GM12878 (cell line): ENCODE data around the gene GYPC. TPM values are rescaled to one million over a fixed set of nuclear protein-coding genes. Genes with fewer than 3 reads are reported as not detected.

Experiments used
- ATAC-seq: fragments of 200-7000 bp; cut with Tn5 transposase; 3 replicates; pipeline ENCODE4 v1.9.1; 2020; ENCODE audit warnings: mild to moderate bottlenecking, moderate library complexity
- BruUV-seq: library from RNA; stranded (reverse); fragments of 400-500 nt; replicated peaks from 2 replicates; lab custom pipeline; 2021; lab: Mats Ljungman, UMichigan
- CTCF ChIA-PET: fragments of 300-600 bp; sonication (Branson Sonifier 250); formaldehyde crosslinking; extraction: SDS; loops from one replicate; lab custom pipeline; 2021; ENCODE audit warnings: inconsistent platforms; lab: Yijun Ruan, JAX
- POLR2A ChIA-PET: fragments of 350-600 bp; formaldehyde crosslinking; extraction: SDS; loops from one replicate; lab custom pipeline; 2021; ENCODE audit warnings: inconsistent platforms; lab: Charles Lee
- RAD21 ChIA-PET: fragments of 300-600 bp; sonication (Branson Sonifier 250); formaldehyde crosslinking; loops from one replicate; lab custom pipeline; 2023; ENCODE audit warnings: antibody characterized with exemption; ENCODE audit not compliant: unreplicated experiment; lab: Charles Lee
- SMC1A ChIA-PET: fragments of 300-600 bp; sonication (Branson Sonifier 250); formaldehyde crosslinking; loops from one replicate; lab custom pipeline; 2023; ENCODE audit not compliant: unreplicated experiment, uncharacterized antibody; lab: Charles Lee
- DNase-seq: peaks from one replicate; pipeline ENCODE4 v3.0.0-alpha.2; 2011; ENCODE audit warnings: low read depth, low spot score
- FAIRE-seq: peaks from 3 replicates; lab custom pipeline; 2011; peaks lifted over from hg19 to GRCh38; lab: Jason Lieb, UNC
- H2AFZ ChIP-seq: 2 replicates; pipeline ENCODE4 v1.6.0; 2011; ENCODE audit warnings: low read depth, low read length, control low read depth; ENCODE audit not compliant: control insufficient read depth
- H3K27ac ChIP-seq: 2 replicates; pipeline ENCODE4 v1.5.1; 2011; ENCODE audit warnings: control low read depth; ENCODE audit not compliant: control insufficient read depth, insufficient read depth
- H3K27me3 ChIP-seq, 2 experiments: replicated peaks in 1 of 2; 2 replicates each; pipeline versions ENCODE4 v1.6.0 to v1.6.1; 2011; ENCODE audit warnings: low read length in 1 of 2; ENCODE audit not compliant: control insufficient read depth in 2 of 2, insufficient read depth in 2 of 2
- H3K36me3 ChIP-seq, 2 experiments: 2 replicates each; pipeline ENCODE4 v1.5.1; 2011; ENCODE audit warnings: low read length in 1 of 2; ENCODE audit not compliant: control insufficient read depth in 2 of 2, insufficient read depth in 2 of 2
- H3K4me1 ChIP-seq: 2 replicates; pipeline ENCODE4 v1.6.1; 2011; ENCODE audit warnings: mild to moderate bottlenecking, low read length, moderate library complexity, mixed read lengths; ENCODE audit not compliant: control insufficient read depth, insufficient read depth
- H3K4me2 ChIP-seq: 2 replicates; pipeline ENCODE4 v1.6.0; 2011; ENCODE audit warnings: control low read depth; ENCODE audit not compliant: control insufficient read depth, insufficient read depth
- H3K4me3 ChIP-seq: fragments of 200-600 bp; sonication (generic); 2 replicates; pipeline ENCODE4 v1.5.1; 2016
- H3K79me2 ChIP-seq: 2 replicates; pipeline ENCODE4 v1.6.0; 2011; ENCODE audit warnings: low read length; ENCODE audit not compliant: control insufficient read depth, insufficient read depth
- H3K9ac ChIP-seq: 2 replicates; pipeline ENCODE4 v1.8.0; 2011; ENCODE audit warnings: low read length, control low read depth, mixed read lengths; ENCODE audit not compliant: control insufficient read depth, insufficient read depth
- H3K9me3 ChIP-seq: replicated peaks from 3 replicates; pipeline ENCODE4 v1.5.1; 2011; ENCODE audit warnings: mild to moderate bottlenecking, low read length; ENCODE audit not compliant: control insufficient read depth, insufficient read depth
- H4K20me1 ChIP-seq: 2 replicates; pipeline ENCODE4 v1.6.0; 2011; ENCODE audit not compliant: control insufficient read depth, insufficient read depth
- ATF7 ChIP-seq: fragments of 450-650 bp; IDR thresholded peaks from 2 replicates; pipeline ENCODE4 v1.6.1; 2016; ENCODE audit warnings: low read depth, mild to moderate bottlenecking
- CBX3 ChIP-seq: fragments of 200-600 bp; sonication (generic); IDR thresholded peaks from 2 replicates; pipeline ENCODE4 v1.6.1; 2016; ENCODE audit warnings: low read depth, borderline replicate concordance
- CEBPB ChIP-seq, 2 experiments: fragments of 150-350 bp in 1 of 2; IDR thresholded peaks; 2 replicates each; pipeline ENCODE4 v1.6.1; 2012 to 2014; ENCODE audit warnings: low read depth in 2 of 2, low read length in 2 of 2, borderline replicate concordance in 1 of 2, inconsistent platforms in 1 of 2
- CREM ChIP-seq: IDR thresholded peaks from 2 replicates; pipeline ENCODE4 v1.6.1; 2014; ENCODE audit warnings: antibody characterized with exemption, low read depth
- E4F1 ChIP-seq: fragments of 450-650 bp; IDR thresholded peaks from 2 replicates; pipeline ENCODE4 v1.6.1; 2018; ENCODE audit warnings: borderline replicate concordance, mild to moderate bottlenecking; ENCODE audit not compliant: partially characterized antibody
- EP300 ChIP-seq, 2 experiments: fragments of 150-350 bp in 1 of 2; IDR thresholded peaks; 2 replicates each; pipeline ENCODE4 v1.6.1; 2011 to 2012; ENCODE audit warnings: low read depth in 2 of 2, low read length in 2 of 2, borderline replicate concordance in 1 of 2, improper control_type of control experiment in 1 of 2, inconsistent platforms in 1 of 2; ENCODE audit not compliant: control insufficient read depth in 1 of 2
- FOXM1 ChIP-seq: IDR thresholded peaks from 2 replicates; pipeline ENCODE4 v1.6.1; 2012; ENCODE audit warnings: low read depth, mild to moderate bottlenecking, inconsistent platforms, low read length, moderate library complexity
- IRF4 ChIP-seq: IDR thresholded peaks from 2 replicates; pipeline ENCODE4 v1.6.1; 2011; ENCODE audit warnings: low read depth, low read length
- POLR2AphosphoS5 ChIP-seq: IDR thresholded peaks from 2 replicates; pipeline ENCODE4 v1.6.1; 2011; ENCODE audit warnings: mild to moderate bottlenecking, low read length, inconsistent platforms
- RB1 ChIP-seq: fragments of 450-650 bp; formaldehyde crosslinking; IDR thresholded peaks from 2 replicates; pipeline ENCODE4 v1.6.1; 2017; ENCODE audit warnings: mild to moderate bottlenecking, borderline replicate concordance
- SMAD5 ChIP-seq: IDR thresholded peaks from 2 replicates; pipeline ENCODE4 v1.6.1; 2016; ENCODE audit warnings: antibody characterized with exemption, low read depth
- SMARCA5 ChIP-seq: fragments of 450-650 bp; IDR thresholded peaks from 2 replicates; pipeline ENCODE4 v1.6.1; 2017; ENCODE audit warnings: mild to moderate bottlenecking
- SMC3 ChIP-seq: IDR thresholded peaks from 2 replicates; pipeline ENCODE4 v1.6.1; 2011; ENCODE audit warnings: low read length, improper control_type of control experiment, borderline replicate concordance
- SP1 ChIP-seq: IDR thresholded peaks from one replicate; pipeline ENCODE4 v1.6.1; 2011; ENCODE audit warnings: low read depth, low read length
- SPI1 ChIP-seq: IDR thresholded peaks from 2 replicates; pipeline ENCODE4 v1.6.1; 2011; ENCODE audit warnings: low read depth, mild to moderate bottlenecking, low read length, moderate library complexity, borderline replicate concordance; ENCODE audit not compliant: insufficient read depth
- USF2 ChIP-seq: IDR thresholded peaks from 2 replicates; pipeline ENCODE4 v1.6.1; 2011; ENCODE audit warnings: low read depth, low read length, improper control_type of control experiment, borderline replicate concordance
- ZNF217 ChIP-seq: fragments of 450-650 bp; IDR thresholded peaks from 2 replicates; pipeline ENCODE4 v1.6.1; 2017; ENCODE audit warnings: antibody characterized with exemption, mild to moderate bottlenecking
- ZNF384 ChIP-seq: IDR thresholded peaks from 2 replicates; pipeline ENCODE4 v1.6.1; 2012; ENCODE audit warnings: low read depth, mild to moderate bottlenecking, low read length, improper control_type of control experiment, borderline replicate concordance
- ZSCAN29 ChIP-seq: fragments of 450-650 bp; IDR thresholded peaks from 2 replicates; pipeline ENCODE4 v1.6.1; 2017; ENCODE audit warnings: mild to moderate bottlenecking, moderate library complexity
- WGBS: methylation state at CpG from one replicate; pipeline ENCODE4 v1.1.6; 2016; ENCODE audit warnings: low lambda C conversion rate; ENCODE audit not compliant: insufficient replicate concordance, insufficient coverage; ENCODE audit errors: missing lambda C conversion rate; 5-methylcytosine and 5-hydroxymethylcytosine counted together
- in situ Hi-C: fragments of 300-500 bp; cut with MboI; formaldehyde crosslinking; loops from 9 replicates; pipeline ENCODE4 v1.14.3; 2018; ENCODE audit warnings: mixed read lengths
- intact Hi-C: fragments of 100-400 bp; cut with micrococcal nuclease; formaldehyde crosslinking; loops from one replicate; pipeline ENCODE4 v1.14.2; 2022; ENCODE audit not compliant: unreplicated experiment
- polyA plus RNA-seq, 11 experiments: library from polyadenylated mRNA; depleted of rRNA in 4 of 11; unstranded in 6 of 11; stranded (reverse) in 5 of 11; fragments of >200 nt; fragmentation: Nextera tagmentation in 4 of 11; fragmentation: Illumina TruSeq in 1 of 11; extraction: Ambion mirVana in 4 of 11; extraction: Trizol in 1 of 11; gene quantifications; 1 replicate in 1 of 11; 2 replicates in 10 of 11; pipeline versions ENCODE4 v1.2.1 to v1.2.3, GENCODE V29; 2011 to 2016; ENCODE audit warnings: inconsistent platforms in 2 of 11, missing spikeins in 2 of 11, low read depth in 1 of 11
- total RNA-seq, 4 experiments: library from RNA; depleted of rRNA in 3 of 4; stranded (reverse); fragments of >200 nt in 3 of 4; fragmentation: Illumina TruSeq in 1 of 4; extraction: Trizol in 1 of 4; gene quantifications; 2 replicates each; pipeline versions ENCODE4 v1.2.1 to v1.2.3, GENCODE V29; 2013 to 2021
- TF ChIP-seq, protein P1 (sequence below), 3 experiments: IDR thresholded peaks in 2 of 3; conservative IDR thresholded peaks in 1 of 3; 2 replicates each; pipeline ENCODE4 v1.5.1; 2011; ENCODE audit warnings: low read depth in 3 of 3, low read length in 3 of 3, mild to moderate bottlenecking in 3 of 3, control low read depth in 2 of 3, moderate library complexity in 2 of 3, inconsistent platforms in 1 of 3, mixed read lengths in 1 of 3; ENCODE audit not compliant: control insufficient read depth in 2 of 3, insufficient read depth in 1 of 3; ENCODE audit errors: extremely low read depth in 1 of 3

GYPC gene
- total and polyA plus RNA-seq, 10 of the 15 experiments (the other 5 are each of a cell fraction or from before 2014, with no cell fraction given) = 26.2 to 150 (median 81.4) TPM

DNA sequence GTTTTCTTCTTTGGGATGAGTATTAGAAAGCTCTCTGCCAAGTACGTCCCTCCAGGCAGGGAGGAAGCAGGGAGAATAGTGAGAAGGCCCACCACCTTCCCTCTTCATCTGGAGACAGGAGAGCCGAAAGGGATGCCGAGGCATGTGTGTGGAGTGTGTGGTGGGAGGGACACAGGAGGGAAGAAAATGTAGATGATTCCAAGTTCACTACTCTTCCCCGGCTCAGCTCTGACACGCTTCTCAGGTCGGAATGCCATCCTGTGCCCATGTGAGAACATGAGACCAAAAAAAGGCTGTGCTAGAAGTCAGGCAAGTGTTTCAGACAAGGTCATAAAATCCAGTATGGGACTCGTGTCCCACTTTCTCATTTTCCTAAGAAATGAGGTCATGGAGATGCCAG lies 47.4 kb downstream of the GYPC start:
- FAIRE-seq (no peak), ATAC-seq (no peak), DNase-seq (no peak)
- Histone ChIP-seq H3K79me2 (no peaks in the 10 kb centered on the region), H3K9ac (no peak overlapping the region), H3K9me3 (no peaks in the 10 kb centered on the region), H3K4me1 (no peaks in the 10 kb centered on the region), H3K4me3 (no peak overlapping the region), H3K27ac (no peak overlapping the region), H3K36me3 (no peaks in the 10 kb centered on the region), H4K20me1 (no peaks in the 10 kb centered on the region), H3K27me3 (no peaks in the 10 kb centered on the region), H3K4me2 (no peak overlapping the region), H2AFZ (no peak overlapping the region)
- ChIA-PET POLR2A (no interaction called here), CTCF (interaction anchor here (0.6 kb wide), 1 partner anchor 76 kb away, joined by 3 read pairs; no protein-coding TSS in a partner anchor), RAD21 (no interaction called here), SMC1A (interaction anchor here (1.1 kb wide), 1 partner anchor 54 kb away, joined by 3 read pairs; no protein-coding TSS in a partner anchor)
- TF ChIP-seq CEBPB (IDR thresholded peaks at IDR 0.05; ENCODE audit: borderline replicate concordance in 1 of 2, low read depth in 2 of 2, low read length in 2 of 2) = no peak
- no peak for TF ChIP-seq SP1
- TF ChIP-seq CREM = no peak
- no peak for TF ChIP-seq CBX3
- no peak for TF ChIP-seq POLR2AphosphoS5
- TF ChIP-seq RB1 = no peak
- no peak for TF ChIP-seq SMARCA5
- no peak for TF ChIP-seq FOXM1
- no peak for TF ChIP-seq ZNF217
- no peak for TF ChIP-seq ATF7
- no peak for TF ChIP-seq SPI1
- TF ChIP-seq ZNF384 = no peak
- TF ChIP-seq SMAD5 = no peak
- TF ChIP-seq ZSCAN29 = no peak
- no peak for TF ChIP-seq E4F1
- TF ChIP-seq, protein P1, sequence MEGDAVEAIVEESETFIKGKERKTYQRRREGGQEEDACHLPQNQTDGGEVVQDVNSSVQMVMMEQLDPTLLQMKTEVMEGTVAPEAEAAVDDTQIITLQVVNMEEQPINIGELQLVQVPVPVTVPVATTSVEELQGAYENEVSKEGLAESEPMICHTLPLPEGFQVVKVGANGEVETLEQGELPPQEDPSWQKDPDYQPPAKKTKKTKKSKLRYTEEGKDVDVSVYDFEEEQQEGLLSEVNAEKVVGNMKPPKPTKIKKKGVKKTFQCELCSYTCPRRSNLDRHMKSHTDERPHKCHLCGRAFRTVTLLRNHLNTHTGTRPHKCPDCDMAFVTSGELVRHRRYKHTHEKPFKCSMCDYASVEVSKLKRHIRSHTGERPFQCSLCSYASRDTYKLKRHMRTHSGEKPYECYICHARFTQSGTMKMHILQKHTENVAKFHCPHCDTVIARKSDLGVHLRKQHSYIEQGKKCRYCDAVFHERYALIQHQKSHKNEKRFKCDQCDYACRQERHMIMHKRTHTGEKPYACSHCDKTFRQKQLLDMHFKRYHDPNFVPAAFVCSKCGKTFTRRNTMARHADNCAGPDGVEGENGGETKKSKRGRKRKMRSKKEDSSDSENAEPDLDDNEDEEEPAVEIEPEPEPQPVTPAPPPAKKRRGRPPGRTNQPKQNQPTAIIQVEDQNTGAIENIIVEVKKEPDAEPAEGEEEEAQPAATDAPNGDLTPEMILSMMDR (IDR thresholded peaks at IDR 0.05 in 2 of 3, conservative IDR thresholded peaks at IDR 0.05 in 1 of 3; ENCODE audit: control insufficient read depth in 2 of 3, extremely low read depth in 1 of 3, insufficient read depth in 1 of 3, low read depth in 3 of 3, low read length in 3 of 3) = no peak
- no peak for TF ChIP-seq SMC3
- no peak for TF ChIP-seq IRF4
- no peak for TF ChIP-seq USF2
- TF ChIP-seq EP300 (IDR thresholded peaks at IDR 0.05; ENCODE audit: borderline replicate concordance in 1 of 2, control insufficient read depth in 1 of 2, low read depth in 2 of 2, low read length in 2 of 2) = no peak
- BruUV-seq = no TSS peak
- 89% methylated on average over 7 of the region's 7 CpGs for WGBS
- in situ Hi-C loops = no loop called here
- intact Hi-C loops = no loop called here
